GM12878 (cell line): ENCODE data around the gene RGP1.

ENCODE experiments used
- CBFB ChIP-seq: IDR thresholded peaks from 2 replicates; pipeline ENCODE4 v1.6.1; 2016; ENCODE audit warnings: antibody characterized with exemption, low read depth
- CTCF ChIP-seq, 3 experiments: IDR thresholded peaks in 2 of 3; conservative IDR thresholded peaks in 1 of 3; 2 replicates each; pipeline ENCODE4 v1.5.1; 2011; ENCODE audit warnings: low read depth in 3 of 3, low read length in 3 of 3, mild to moderate bottlenecking in 3 of 3, control low read depth in 2 of 3, moderate library complexity in 2 of 3, inconsistent platforms in 1 of 3, mixed read lengths in 1 of 3; ENCODE audit not compliant: control insufficient read depth in 2 of 3, insufficient read depth in 1 of 3; ENCODE audit errors: extremely low read depth in 1 of 3
- HDAC2 ChIP-seq: fragments of 200-600 bp; sonication (generic); IDR thresholded peaks from 2 replicates; pipeline ENCODE4 v1.6.1; 2017
- JUND ChIP-seq: IDR thresholded peaks from 2 replicates; pipeline ENCODE4 v1.6.1; 2012; ENCODE audit warnings: low read depth, mild to moderate bottlenecking, low read length, improper control_type of control experiment, moderate library complexity
- MTA3 ChIP-seq: IDR thresholded peaks from 2 replicates; pipeline ENCODE4 v1.6.1; 2012; ENCODE audit warnings: low read length, inconsistent platforms, borderline replicate concordance
- MYC ChIP-seq: IDR thresholded peaks from 2 replicates; pipeline ENCODE4 v1.6.1; 2011; ENCODE audit warnings: mild to moderate bottlenecking, low read length, moderate library complexity, inconsistent platforms; ENCODE audit not compliant: insufficient read depth, insufficient replicate concordance, insufficient read length, severe bottlenecking
- POLR2A ChIP-seq: IDR thresholded peaks from 2 replicates; pipeline ENCODE4 v1.6.1; 2011; ENCODE audit warnings: low read depth, mild to moderate bottlenecking, low read length
- REST ChIP-seq: IDR thresholded peaks from 2 replicates; pipeline ENCODE4 v1.6.1; 2012; ENCODE audit warnings: mild to moderate bottlenecking, low read depth, low read length
- SMAD1 ChIP-seq: fragments of 450-650 bp; IDR thresholded peaks from 2 replicates; pipeline ENCODE4 v1.6.1; 2018; ENCODE audit warnings: mild to moderate bottlenecking, low read depth; ENCODE audit not compliant: partially characterized antibody
- SMC3 ChIP-seq: IDR thresholded peaks from 2 replicates; pipeline ENCODE4 v1.6.1; 2011; ENCODE audit warnings: low read length, improper control_type of control experiment, borderline replicate concordance
- TF ChIP-seq, protein P1 (sequence below): IDR thresholded peaks from 2 replicates; pipeline ENCODE4 v1.6.1; 2011; ENCODE audit warnings: low read depth, low read length, improper control_type of control experiment, borderline replicate concordance
- TF ChIP-seq, protein P2 (sequence below): fragments of 450-650 bp; IDR thresholded peaks from 2 replicates; pipeline ENCODE4 v1.6.1; 2016; ENCODE audit warnings: mild to moderate bottlenecking, moderate library complexity, borderline replicate concordance
- TF ChIP-seq, protein P3 (sequence below): IDR thresholded peaks from 2 replicates; pipeline ENCODE4 v1.6.1; 2011; ENCODE audit warnings: borderline replicate concordance, low read depth, mild to moderate bottlenecking, moderate library complexity, mixed read lengths, low read length; ENCODE audit not compliant: insufficient read depth; ENCODE audit errors: extremely low read length

DNA sequence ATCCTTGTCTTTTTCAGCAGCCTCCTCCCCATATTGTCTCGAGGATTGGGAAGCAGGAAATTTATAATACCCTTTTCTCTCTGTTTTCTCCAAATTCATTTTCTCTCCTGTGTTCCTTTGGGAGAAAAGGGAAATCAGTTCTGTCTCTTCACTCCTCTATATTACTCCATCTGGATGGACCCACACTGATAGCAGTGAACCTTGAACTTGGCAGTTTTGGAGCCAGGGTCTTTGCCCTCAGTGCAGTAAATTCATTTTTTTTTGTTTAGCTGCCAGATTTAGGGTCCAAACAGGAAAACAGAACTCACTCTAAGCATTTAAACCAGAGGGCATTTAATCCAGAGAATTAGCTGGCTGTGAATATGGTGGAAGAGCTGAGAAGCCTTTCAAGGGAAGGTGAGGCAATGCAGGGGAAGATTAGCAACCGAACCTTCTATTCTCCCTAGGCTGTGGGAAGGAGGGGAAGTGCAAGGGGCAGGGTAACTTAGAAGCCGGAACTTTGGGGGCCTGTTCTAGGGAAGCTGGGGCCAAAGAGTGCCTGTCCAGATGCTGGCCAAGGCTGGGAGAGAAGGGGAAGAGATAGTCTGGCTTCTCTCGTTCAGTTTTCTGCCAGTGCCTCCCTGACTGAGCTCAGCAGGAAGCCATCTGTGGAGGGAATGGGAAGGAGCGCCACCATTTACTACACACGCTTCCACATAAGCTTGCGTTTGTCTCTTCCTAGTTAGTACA is 26.0 kb downstream of the RGP1 start:
- TF ChIP-seq SMC3 (no peak), JUND (no peak), CBFB (no peak), CTCF (IDR thresholded peaks at IDR 0.05 in 2 of 3, conservative IDR thresholded peaks at IDR 0.05 in 1 of 3; ENCODE audit: control insufficient read depth in 2 of 3, extremely low read depth in 1 of 3, insufficient read depth in 1 of 3, low read depth in 3 of 3, low read length in 3 of 3) (no peak), HDAC2 (no peak), MYC (no peak), REST (no peak), SMAD1 (no peak), POLR2A (no peak), MTA3 (no peak)
- TF ChIP-seq, protein P1, sequence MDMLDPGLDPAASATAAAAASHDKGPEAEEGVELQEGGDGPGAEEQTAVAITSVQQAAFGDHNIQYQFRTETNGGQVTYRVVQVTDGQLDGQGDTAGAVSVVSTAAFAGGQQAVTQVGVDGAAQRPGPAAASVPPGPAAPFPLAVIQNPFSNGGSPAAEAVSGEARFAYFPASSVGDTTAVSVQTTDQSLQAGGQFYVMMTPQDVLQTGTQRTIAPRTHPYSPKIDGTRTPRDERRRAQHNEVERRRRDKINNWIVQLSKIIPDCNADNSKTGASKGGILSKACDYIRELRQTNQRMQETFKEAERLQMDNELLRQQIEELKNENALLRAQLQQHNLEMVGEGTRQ, result no peak
- TF ChIP-seq, protein P2, sequence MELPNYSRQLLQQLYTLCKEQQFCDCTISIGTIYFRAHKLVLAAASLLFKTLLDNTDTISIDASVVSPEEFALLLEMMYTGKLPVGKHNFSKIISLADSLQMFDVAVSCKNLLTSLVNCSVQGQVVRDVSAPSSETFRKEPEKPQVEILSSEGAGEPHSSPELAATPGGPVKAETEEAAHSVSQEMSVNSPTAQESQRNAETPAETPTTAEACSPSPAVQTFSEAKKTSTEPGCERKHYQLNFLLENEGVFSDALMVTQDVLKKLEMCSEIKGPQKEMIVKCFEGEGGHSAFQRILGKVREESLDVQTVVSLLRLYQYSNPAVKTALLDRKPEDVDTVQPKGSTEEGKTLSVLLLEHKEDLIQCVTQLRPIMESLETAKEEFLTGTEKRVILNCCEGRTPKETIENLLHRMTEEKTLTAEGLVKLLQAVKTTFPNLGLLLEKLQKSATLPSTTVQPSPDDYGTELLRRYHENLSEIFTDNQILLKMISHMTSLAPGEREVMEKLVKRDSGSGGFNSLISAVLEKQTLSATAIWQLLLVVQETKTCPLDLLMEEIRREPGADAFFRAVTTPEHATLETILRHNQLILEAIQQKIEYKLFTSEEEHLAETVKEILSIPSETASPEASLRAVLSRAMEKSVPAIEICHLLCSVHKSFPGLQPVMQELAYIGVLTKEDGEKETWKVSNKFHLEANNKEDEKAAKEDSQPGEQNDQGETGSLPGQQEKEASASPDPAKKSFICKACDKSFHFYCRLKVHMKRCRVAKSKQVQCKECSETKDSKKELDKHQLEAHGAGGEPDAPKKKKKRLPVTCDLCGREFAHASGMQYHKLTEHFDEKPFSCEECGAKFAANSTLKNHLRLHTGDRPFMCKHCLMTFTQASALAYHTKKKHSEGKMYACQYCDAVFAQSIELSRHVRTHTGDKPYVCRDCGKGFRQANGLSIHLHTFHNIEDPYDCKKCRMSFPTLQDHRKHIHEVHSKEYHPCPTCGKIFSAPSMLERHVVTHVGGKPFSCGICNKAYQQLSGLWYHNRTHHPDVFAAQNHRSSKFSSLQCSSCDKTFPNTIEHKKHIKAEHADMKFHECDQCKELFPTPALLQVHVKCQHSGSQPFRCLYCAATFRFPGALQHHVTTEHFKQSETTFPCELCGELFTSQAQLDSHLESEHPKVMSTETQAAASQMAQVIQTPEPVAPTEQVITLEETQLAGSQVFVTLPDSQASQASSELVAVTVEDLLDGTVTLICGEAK, result no peak
- TF ChIP-seq, protein P3, sequence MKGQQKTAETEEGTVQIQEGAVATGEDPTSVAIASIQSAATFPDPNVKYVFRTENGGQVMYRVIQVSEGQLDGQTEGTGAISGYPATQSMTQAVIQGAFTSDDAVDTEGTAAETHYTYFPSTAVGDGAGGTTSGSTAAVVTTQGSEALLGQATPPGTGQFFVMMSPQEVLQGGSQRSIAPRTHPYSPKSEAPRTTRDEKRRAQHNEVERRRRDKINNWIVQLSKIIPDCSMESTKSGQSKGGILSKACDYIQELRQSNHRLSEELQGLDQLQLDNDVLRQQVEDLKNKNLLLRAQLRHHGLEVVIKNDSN, result no peak
